HepG2 (cell line): ENCODE measurements around the gene CHRM5. TPM values are rescaled to one million over a fixed set of nuclear protein-coding genes. Genes with fewer than 3 reads are reported as not detected.

Source experiments
- HOXA3 ChIP-seq: sonication (generic); formaldehyde crosslinking; IDR thresholded peaks from 2 replicates; pipeline ENCODE4 v1.5.0; 2020; ENCODE audit warnings: missing genetic modification reagents
- SUZ12 ChIP-seq: fragments of 150-350 bp; IDR thresholded peaks from 2 replicates; pipeline ENCODE4 v1.6.1; 2014; ENCODE audit warnings: low read depth, low read length
- ZNF280D ChIP-seq: sonication (generic); formaldehyde crosslinking; IDR thresholded peaks from 2 replicates; pipeline ENCODE4 v1.5.1; 2020; ENCODE audit warnings: mild to moderate bottlenecking, missing genetic modification reagents
- polyA plus RNA-seq, 8 experiments: library from polyadenylated mRNA; depleted of rRNA in 3 of 8; stranded (reverse) in 7 of 8; unstranded in 1 of 8; fragments of >200 nt; fragmentation: Illumina TruSeq in 4 of 8; extraction: Trizol in 4 of 8; gene quantifications; 2 replicates each; pipeline versions ENCODE4 v1.2.1 to v1.2.3, GENCODE V29; 2011 to 2016; ENCODE audit warnings: low read depth in 4 of 8, missing spikeins in 1 of 8, mixed read lengths in 1 of 8; ENCODE audit not compliant: insufficient read depth in 1 of 8
- total RNA-seq, 5 experiments: library from RNA; depleted of rRNA; stranded (reverse); fragments of >200 nt; fragmentation: Illumina TruSeq; extraction: Trizol; gene quantifications; 2 replicates each; pipeline ENCODE4 v1.2.3, GENCODE V29; 2016; ENCODE audit warnings: low read depth in 1 of 5
- TF ChIP-seq, protein P1 (sequence below): sonication (generic); formaldehyde crosslinking; IDR thresholded peaks from 2 replicates; pipeline ENCODE4 v1.4.0; 2020; ENCODE audit warnings: mild to moderate bottlenecking, missing genetic modification reagents

Gene CHRM5
- total and polyA plus RNA-seq, 2 of the 13 experiments (the other 11 are each of a cell fraction or from before 2014, with no cell fraction given), result not detected

GRCh38 chr15:33959844-33960548, 8.3 kb upstream of the CHRM5 start (continued):
- TF ChIP-seq, protein P1, sequence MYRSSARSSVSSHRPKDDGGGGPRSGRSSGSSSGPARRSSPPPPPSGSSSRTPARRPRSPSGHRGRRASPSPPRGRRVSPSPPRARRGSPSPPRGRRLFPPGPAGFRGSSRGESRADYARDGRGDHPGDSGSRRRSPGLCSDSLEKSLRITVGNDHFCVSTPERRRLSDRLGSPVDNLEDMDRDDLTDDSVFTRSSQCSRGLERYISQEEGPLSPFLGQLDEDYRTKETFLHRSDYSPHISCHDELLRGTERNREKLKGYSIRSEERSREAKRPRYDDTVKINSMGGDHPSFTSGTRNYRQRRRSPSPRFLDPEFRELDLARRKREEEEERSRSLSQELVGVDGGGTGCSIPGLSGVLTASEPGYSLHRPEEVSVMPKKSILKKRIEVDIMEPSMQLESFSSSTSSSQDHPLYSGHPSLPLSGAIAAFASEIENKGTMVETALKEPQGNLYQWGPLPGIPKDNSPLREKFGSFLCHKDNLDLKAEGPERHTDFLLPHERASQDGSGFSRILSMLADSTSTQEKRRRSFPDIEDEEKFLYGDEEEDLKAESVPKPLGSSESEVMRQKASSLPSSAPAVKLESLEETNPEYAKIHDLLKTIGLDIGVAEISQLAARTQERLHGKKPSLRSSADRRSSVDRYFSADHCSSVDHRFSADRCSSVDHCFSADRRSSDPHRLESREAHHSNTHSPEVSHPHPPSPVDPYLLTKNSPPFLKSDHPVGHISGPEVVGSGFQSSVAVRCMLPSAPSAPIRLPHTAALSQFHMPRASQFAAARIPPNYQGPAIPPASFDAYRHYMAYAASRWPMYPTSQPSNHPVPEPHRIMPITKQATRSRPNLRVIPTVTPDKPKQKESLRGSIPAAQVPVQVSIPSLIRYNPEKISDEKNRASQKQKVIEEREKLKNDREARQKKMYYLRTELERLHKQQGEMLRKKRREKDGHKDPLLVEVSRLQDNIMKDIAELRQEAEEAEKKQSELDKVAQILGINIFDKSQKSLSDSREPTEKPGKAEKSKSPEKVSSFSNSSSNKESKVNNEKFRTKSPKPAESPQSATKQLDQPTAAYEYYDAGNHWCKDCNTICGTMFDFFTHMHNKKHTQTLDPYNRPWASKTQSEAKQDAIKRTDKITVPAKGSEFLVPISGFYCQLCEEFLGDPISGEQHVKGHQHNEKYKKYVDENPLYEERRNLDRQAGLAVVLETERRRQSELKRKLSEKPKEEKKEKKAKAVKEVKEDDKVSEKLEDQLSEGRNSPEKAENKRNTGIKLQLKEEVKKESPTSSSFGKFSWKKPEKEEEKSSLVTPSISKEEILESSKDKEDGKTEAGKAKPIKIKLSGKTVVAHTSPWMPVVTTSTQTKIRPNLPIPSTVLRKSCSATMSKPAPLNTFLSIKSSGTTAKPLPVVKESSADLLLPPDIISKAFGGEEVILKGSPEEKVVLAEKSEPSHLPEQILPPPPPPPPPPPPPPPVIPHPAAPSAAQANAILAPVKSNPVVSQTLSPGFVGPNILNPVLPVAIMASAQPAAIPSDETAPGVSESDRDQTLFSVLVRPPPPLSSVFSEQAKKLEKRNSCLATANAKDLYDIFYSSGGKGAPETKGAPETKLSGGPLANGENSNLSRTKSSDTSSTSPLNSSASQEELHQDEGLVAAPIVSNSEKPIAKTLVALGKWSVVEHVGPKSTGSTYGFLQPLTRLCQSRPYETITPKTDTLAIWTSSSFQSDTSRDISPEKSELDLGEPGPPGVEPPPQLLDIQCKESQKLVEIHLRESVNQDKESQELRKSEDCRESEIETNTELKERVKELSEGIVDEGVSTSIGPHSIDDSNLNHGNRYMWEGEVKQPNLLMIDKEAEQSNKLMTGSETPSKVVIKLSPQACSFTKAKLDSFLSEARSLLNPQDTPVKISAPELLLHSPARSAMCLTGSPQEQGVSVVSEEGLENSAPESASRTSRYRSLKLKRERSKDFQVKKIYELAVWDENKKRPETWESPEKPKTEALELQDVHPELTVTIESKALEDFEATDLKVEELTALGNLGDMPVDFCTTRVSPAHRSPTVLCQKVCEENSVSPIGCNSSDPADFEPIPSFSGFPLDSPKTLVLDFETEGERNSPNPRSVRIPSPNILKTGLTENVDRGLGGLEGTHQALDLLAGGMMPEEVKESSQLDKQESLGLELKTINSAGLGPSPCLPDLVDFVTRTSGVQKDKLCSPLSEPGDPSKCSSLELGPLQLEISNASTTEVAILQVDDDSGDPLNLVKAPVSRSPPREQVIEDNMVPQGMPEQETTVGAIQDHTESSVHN (CRISPR knock-in tag), result no peak
- no peak for TF ChIP-seq ZNF280D (CRISPR knock-in tag)
- TF ChIP-seq SUZ12, result no peak
- no peak for TF ChIP-seq HOXA3 (CRISPR knock-in tag)
